C4-2B (cell line): Measurements from ENCODE around the gene B4GAT1.

Source experiments
- ZFX ChIP-seq: fragments of 450-650 bp; IDR thresholded peaks from 2 replicates; pipeline ENCODE4 v1.6.1; 2017
- TF ChIP-seq, protein P1 (sequence below): fragments of 450-650 bp; conservative IDR thresholded peaks from 2 replicates; pipeline ENCODE4 v1.5.1; 2017; ENCODE audit warnings: mild to moderate bottlenecking

DNA sequence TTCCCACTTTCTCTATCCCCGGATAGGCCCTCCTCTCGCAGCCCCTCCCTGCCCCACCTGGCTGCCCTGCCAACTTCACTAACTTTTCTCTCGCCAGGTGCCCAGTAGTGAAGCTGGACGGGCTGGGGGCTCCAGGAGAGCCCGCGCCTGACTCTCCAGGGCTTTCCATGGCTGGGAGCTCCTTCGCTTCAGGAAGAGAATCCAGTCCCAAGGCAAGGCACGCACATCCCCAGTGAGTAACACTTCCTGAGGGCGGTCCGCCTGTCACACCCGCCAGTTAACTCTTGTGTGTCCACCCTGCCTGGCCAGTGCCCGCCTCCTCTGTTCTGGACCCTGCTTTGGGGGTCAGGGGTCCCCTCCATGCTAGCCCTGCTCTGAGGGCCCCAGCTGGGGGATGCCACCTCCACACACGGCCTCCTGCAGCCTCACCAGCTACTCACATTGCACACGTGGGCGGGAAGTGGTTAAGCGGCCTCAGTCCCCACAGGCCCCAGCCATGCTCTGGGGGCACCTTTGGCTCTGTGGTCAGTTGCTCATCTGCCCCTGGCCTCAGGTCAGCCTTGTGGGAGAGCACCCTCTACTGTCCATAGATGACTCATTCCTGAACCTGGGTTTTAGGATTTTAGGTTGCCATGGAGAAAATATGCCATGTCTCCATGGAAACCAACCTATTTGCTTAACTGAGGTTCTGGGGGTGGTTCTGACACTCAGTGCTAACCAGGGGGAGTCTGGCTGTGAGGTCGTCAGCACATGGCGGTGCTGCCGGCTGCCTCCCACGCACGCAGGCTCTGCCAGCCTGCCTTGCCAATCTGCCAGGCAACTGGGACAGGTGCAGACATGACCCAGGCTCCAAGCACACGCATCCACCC, 11.0 kb downstream of the B4GAT1 start, which contains the start of gene RIN1:
- TF ChIP-seq, protein P1, sequence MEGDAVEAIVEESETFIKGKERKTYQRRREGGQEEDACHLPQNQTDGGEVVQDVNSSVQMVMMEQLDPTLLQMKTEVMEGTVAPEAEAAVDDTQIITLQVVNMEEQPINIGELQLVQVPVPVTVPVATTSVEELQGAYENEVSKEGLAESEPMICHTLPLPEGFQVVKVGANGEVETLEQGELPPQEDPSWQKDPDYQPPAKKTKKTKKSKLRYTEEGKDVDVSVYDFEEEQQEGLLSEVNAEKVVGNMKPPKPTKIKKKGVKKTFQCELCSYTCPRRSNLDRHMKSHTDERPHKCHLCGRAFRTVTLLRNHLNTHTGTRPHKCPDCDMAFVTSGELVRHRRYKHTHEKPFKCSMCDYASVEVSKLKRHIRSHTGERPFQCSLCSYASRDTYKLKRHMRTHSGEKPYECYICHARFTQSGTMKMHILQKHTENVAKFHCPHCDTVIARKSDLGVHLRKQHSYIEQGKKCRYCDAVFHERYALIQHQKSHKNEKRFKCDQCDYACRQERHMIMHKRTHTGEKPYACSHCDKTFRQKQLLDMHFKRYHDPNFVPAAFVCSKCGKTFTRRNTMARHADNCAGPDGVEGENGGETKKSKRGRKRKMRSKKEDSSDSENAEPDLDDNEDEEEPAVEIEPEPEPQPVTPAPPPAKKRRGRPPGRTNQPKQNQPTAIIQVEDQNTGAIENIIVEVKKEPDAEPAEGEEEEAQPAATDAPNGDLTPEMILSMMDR, result no peak; the same call in 1 of the 2 replicates
- TF ChIP-seq ZFX, result no peak
